Natural killer cell (primary cell): ENCODE measurements around the gene PADI1. TPM values are rescaled to one million over a fixed set of nuclear protein-coding genes. Genes with fewer than 3 reads are reported as not detected.

Source experiments
- ATAC-seq, 3 donors: fragments of 150-1000 bp in 2 of 3; fragments of 200-7000 bp in 1 of 3; cut with Tn5 transposase; 1 replicate in 1 of 3; 2 replicates in 2 of 3; pipeline ENCODE4 v1.10.0; 2021; ENCODE audit warnings: mild to moderate bottlenecking in 2 of 3, moderate library complexity in 2 of 3
- DNase-seq, 2 donors: peaks; one replicate each; pipeline versions ENCODE4 v3.0.0 to v3.0.0-alpha.2; 2013 to 2021; ENCODE audit warnings: mixed read lengths in 1 of 2
- H3K27ac ChIP-seq: one replicate; pipeline ENCODE4 v1.5.1; 2013; ENCODE audit warnings: mild to moderate bottlenecking, low read length
- H3K27me3 ChIP-seq: one replicate; pipeline ENCODE4 v1.6.1; 2013; ENCODE audit warnings: low read length; ENCODE audit not compliant: control insufficient read depth, insufficient read depth
- H3K36me3 ChIP-seq: one replicate; pipeline ENCODE4 v1.6.1; 2013; ENCODE audit warnings: low read length; ENCODE audit not compliant: control insufficient read depth, insufficient read depth
- H3K4me1 ChIP-seq: one replicate; pipeline ENCODE4 v1.6.1; 2013; ENCODE audit warnings: low read length; ENCODE audit not compliant: control insufficient read depth, insufficient read depth
- H3K4me3 ChIP-seq: one replicate; pipeline ENCODE4 v1.5.1; 2013; ENCODE audit warnings: low read length
- H3K9me3 ChIP-seq: one replicate; pipeline ENCODE4 v1.6.1; 2013; ENCODE audit warnings: low read length; ENCODE audit not compliant: control insufficient read depth, insufficient read depth
- H3K27ac Mint-ChIP-seq, 2 donors: one replicate each; pipeline ENCODE4 v1.8.0; 2022; ENCODE audit warnings: mild to moderate bottlenecking in 2 of 2, mixed read lengths in 2 of 2, moderate library complexity in 1 of 2
- H3K27me3 Mint-ChIP-seq, 2 donors: one replicate each; pipeline ENCODE4 v1.8.0; 2022; ENCODE audit warnings: low read depth in 2 of 2, mixed read lengths in 2 of 2
- H3K36me3 Mint-ChIP-seq: one replicate; pipeline ENCODE4 v1.8.0; 2022; ENCODE audit warnings: mixed read lengths
- H3K4me1 Mint-ChIP-seq, 2 donors: one replicate each; pipeline ENCODE4 v1.8.0; 2022; ENCODE audit warnings: mixed read lengths in 2 of 2
- H3K4me3 Mint-ChIP-seq: one replicate; pipeline ENCODE4 v1.8.0; 2022; ENCODE audit warnings: mild to moderate bottlenecking, moderate library complexity, mixed read lengths
- H3K9me3 Mint-ChIP-seq, 2 donors: one replicate each; pipeline ENCODE4 v1.8.0; 2022; ENCODE audit warnings: mixed read lengths in 2 of 2
- WGBS: methylation state at CpG from one replicate; pipeline ENCODE4 v1.1.7; 2013; ENCODE audit warnings: missing lambda C conversion rate; ENCODE audit not compliant: insufficient coverage; 5-methylcytosine and 5-hydroxymethylcytosine counted together
- intact Hi-C: fragments of 100-400 bp; cut with micrococcal nuclease; formaldehyde crosslinking; loops from one replicate; pipeline ENCODE4 v1.14.2; 2022
- total RNA-seq, 4 donors: library from RNA; stranded (reverse); fragments of 120-200 nt in 1 of 4; gene quantifications; one replicate each; pipeline versions ENCODE4 v1.2.3 to v1.2.4, GENCODE V29; 2013 to 2022
- TF ChIP-seq, protein P1 (sequence below): fragments of 200-600 bp; IDR thresholded peaks from one replicate; pipeline ENCODE4 v1.8.0; 2022; ENCODE audit warnings: antibody characterized with exemption

The PADI1 gene
- total RNA-seq, 3 donors from 2014 or later (not counting 1 experiment from before 2014, with no cell fraction given) = not detected

DNA sequence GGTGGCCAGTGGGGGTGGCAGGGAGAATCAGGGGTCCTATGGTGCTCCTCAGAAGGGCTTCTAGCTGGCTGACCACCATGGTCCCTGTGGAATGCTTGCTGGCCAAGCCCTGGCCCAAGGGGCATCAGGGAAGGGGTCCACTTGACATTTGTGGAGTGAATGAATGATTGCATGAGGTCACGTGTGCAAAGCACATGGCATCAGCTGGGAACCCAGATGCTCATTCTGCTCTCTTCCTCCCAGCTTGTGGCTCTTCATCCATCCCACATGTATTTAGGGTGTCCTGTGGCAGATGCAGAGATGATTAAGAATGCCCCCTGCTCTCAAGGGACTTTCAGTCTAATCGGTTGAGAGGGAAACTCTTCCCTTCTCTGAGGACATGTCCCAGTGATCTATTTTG is 76.0 kb downstream of the PADI1 start:
- intact Hi-C loops = no loop called here
- ATAC-seq = no peak
- H3K9me3 Mint-ChIP-seq = no peaks in the 10 kb centered on the region
- H3K36me3 ChIP-seq = no peaks in the 10 kb centered on the region
- H3K27ac Mint-ChIP-seq = no peak overlapping the region
- H3K27me3 ChIP-seq = no peaks in the 10 kb centered on the region
- H3K4me1 ChIP-seq = peaks cover 2% of the 10 kb centered on the region
- 100% methylated on average over 2 of the region's 2 CpGs for WGBS
- H3K9me3 ChIP-seq = no peaks in the 10 kb centered on the region
- no peaks in the 10 kb centered on the region for H3K36me3 Mint-ChIP-seq
- TF ChIP-seq, protein P1, sequence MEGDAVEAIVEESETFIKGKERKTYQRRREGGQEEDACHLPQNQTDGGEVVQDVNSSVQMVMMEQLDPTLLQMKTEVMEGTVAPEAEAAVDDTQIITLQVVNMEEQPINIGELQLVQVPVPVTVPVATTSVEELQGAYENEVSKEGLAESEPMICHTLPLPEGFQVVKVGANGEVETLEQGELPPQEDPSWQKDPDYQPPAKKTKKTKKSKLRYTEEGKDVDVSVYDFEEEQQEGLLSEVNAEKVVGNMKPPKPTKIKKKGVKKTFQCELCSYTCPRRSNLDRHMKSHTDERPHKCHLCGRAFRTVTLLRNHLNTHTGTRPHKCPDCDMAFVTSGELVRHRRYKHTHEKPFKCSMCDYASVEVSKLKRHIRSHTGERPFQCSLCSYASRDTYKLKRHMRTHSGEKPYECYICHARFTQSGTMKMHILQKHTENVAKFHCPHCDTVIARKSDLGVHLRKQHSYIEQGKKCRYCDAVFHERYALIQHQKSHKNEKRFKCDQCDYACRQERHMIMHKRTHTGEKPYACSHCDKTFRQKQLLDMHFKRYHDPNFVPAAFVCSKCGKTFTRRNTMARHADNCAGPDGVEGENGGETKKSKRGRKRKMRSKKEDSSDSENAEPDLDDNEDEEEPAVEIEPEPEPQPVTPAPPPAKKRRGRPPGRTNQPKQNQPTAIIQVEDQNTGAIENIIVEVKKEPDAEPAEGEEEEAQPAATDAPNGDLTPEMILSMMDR = no peak
- peaks cover 8 to 10% of the 10 kb centered on the region in 2 donors for H3K27me3 Mint-ChIP-seq
- H3K4me1 Mint-ChIP-seq = no peaks in the 10 kb centered on the region
- DNase-seq = no peak
- no peak overlapping the region for H3K4me3 ChIP-seq
- no peak overlapping the region for H3K27ac ChIP-seq
- no peak overlapping the region for H3K4me3 Mint-ChIP-seq

DNA sequence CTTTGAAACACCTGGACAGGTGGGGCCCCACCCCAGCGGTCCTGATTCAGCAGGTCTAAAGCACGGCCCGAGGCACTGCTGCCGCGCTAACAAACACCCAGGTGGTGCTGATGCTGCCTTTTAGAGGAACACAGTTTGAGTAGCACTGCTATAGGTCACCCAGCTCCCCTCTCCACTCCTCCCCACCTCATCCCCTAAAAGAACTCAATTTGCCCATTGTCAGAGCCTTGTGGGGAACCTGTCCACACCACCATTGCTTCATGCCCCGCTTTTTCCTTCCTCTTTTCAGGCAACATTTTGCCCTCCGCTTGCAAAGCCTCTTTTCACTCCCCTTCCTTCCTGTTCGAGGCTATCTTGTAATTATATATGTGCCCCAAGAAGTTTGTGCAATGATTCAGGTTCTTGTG is 76.8 kb downstream of the PADI1 start:
- H3K4me3 Mint-ChIP-seq = no peak overlapping the region
- H3K27ac Mint-ChIP-seq = no peak overlapping the region
- H3K9me3 Mint-ChIP-seq = no peaks in the 10 kb centered on the region
- no peaks in the 10 kb centered on the region for H3K9me3 ChIP-seq
- no peaks in the 10 kb centered on the region for H3K27me3 ChIP-seq
- TF ChIP-seq, protein P1 = no peak
- H3K4me1 Mint-ChIP-seq = no peaks in the 10 kb centered on the region
- peak in 1 of 3 donors; percentile 78 for ATAC-seq
- no peak overlapping the region for H3K4me3 ChIP-seq
- H3K36me3 Mint-ChIP-seq = no peaks in the 10 kb centered on the region
- WGBS = 11% methylated on average over 8 of the region's 8 CpGs
- no peak overlapping the region for H3K27ac ChIP-seq
- peaks cover 8 to 10% of the 10 kb centered on the region in 2 donors for H3K27me3 Mint-ChIP-seq
- H3K4me1 ChIP-seq = peaks cover 2% of the 10 kb centered on the region
- H3K36me3 ChIP-seq = no peaks in the 10 kb centered on the region
- intact Hi-C loops = no loop called here
- DNase-seq = no peak

DNA sequence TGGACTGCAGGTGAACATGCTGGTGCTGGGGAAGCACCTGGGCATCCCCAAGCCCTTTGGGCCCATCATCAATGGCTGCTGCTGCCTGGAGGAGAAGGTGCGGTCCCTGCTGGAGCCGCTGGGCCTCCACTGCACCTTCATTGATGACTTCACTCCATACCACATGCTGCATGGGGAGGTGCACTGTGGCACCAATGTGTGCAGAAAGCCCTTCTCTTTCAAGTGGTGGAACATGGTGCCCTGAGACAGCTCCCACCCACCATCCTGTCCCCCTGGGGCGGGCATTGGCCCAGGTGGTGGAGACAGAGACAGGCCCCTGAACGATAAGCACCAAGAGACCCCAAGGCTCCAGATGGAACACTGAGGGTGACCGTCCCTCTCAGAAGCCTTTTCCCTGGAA is 77.9 kb downstream of the PADI1 start:
- TF ChIP-seq, protein P1 = no peak
- no peaks in the 10 kb centered on the region for H3K27me3 ChIP-seq
- Mint-ChIP-seq H3K27ac (no peak overlapping the region), H3K9me3 (no peaks in the 10 kb centered on the region), H3K4me1 (no peaks in the 10 kb centered on the region), H3K36me3 (no peaks in the 10 kb centered on the region), H3K27me3 (peaks cover 8 to 10% of the 10 kb centered on the region in 2 donors), H3K4me3 (no peak overlapping the region)
- H3K9me3 ChIP-seq = no peaks in the 10 kb centered on the region
- intact Hi-C loops = no loop called here
- WGBS = 74% methylated on average over 5 of the region's 5 CpGs
- no peaks in the 10 kb centered on the region for H3K36me3 ChIP-seq
- no peak overlapping the region for H3K27ac ChIP-seq
- H3K4me1 ChIP-seq = peaks cover 8% of the 10 kb centered on the region
- DNase-seq (no peak), ATAC-seq (no peak)
- no peak overlapping the region for H3K4me3 ChIP-seq

DNA sequence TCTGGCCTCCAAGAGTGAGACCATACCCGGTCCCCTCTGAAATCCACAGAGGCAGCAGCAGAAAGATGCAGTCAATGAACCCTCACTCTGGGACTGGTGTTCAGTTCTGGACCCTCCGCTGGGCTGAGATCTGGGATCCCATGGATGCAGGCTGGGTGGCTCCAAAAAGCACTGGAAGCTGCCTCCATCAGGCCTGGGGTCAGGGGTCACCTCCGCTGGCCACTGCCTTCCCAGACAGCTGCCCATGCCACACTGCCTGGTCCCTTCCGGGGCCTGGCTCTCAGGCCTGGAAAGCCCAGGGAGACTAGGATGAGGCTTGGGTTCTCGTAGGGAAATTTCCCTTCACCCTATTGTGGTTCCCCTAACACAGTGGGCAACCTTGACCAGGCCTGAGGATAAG is 81.7 kb downstream of the PADI1 start:
- H3K9me3 Mint-ChIP-seq = no peaks in the 10 kb centered on the region
- H3K4me1 ChIP-seq = peaks cover 9% of the 10 kb centered on the region
- H3K27ac ChIP-seq = no peak overlapping the region

More for the DNA sequence above, 81.7 kb downstream of the PADI1 start:
- 76% methylated on average over 5 of the region's 5 CpGs for WGBS
- Histone ChIP-seq H3K36me3 (no peaks in the 10 kb centered on the region), H3K9me3 (no peaks in the 10 kb centered on the region), H3K27me3 (no peaks in the 10 kb centered on the region), H3K4me3 (no peak overlapping the region)
- intact Hi-C loops = no loop called here
- H3K4me3 Mint-ChIP-seq = no peak overlapping the region
- DNase-seq (no peak), ATAC-seq (no peak)
- H3K27me3 Mint-ChIP-seq = peaks cover 8 to 17% of the 10 kb centered on the region in 2 donors
- H3K36me3 Mint-ChIP-seq = no peaks in the 10 kb centered on the region
- TF ChIP-seq, protein P1 = no peak
- no peaks in the 10 kb centered on the region for H3K4me1 Mint-ChIP-seq
- H3K27ac Mint-ChIP-seq = no peak overlapping the region
